ENCODE data around the gene PHF2. TPM values are rescaled to one million over a fixed set of nuclear protein-coding genes. Genes with fewer than 3 reads are reported as not detected.
A peak's percentile ranks its signal among the peaks of the same experiment; 100 is the strongest.

PHF2 gene
- total and polyA plus RNA-seq, 2 of the 8 experiments (the other 6 are each of a cell fraction or from before 2014, with no cell fraction given), result 3.4 to 9.4 TPM

GRCh38 chr9:93668261-93668871, 92.0 kb downstream of the PHF2 start:
- peak in 1 of 2 experiments; percentile 45 for DNase-seq (ENCODE audit: low read depth in 1 of 2, low spot score in 2 of 2)
- H4K5ac ChIP-seq (ENCODE audit: insufficient read length, low read depth, low read length), result no peak overlapping the region
- TF ChIP-seq ZNF274 (IDR thresholded peaks at IDR 0.05; ENCODE audit: borderline replicate concordance, extremely low read depth, low read length) (no peak), SUZ12 (IDR thresholded peaks at IDR 0.05; ENCODE audit: low read length) (no peak), SIN3A (conservative IDR thresholded peaks at IDR 0.05 in 1 of 2, IDR thresholded peaks at IDR 0.05 in 1 of 2; ENCODE audit: low read depth in 1 of 2, low read length in 2 of 2) (no peak), RAD21 (IDR thresholded peaks at IDR 0.05 in 1 of 2, conservative IDR thresholded peaks at IDR 0.05 in 1 of 2; ENCODE audit: low read depth in 2 of 2, low read length in 2 of 2) (peak in 1 of 2 experiments; percentile 25; a peak in 1 of 4 replicates), GABPA (IDR thresholded peaks at IDR 0.05; ENCODE audit: borderline replicate concordance, insufficient read depth, low read length) (no peak), MAX (IDR thresholded peaks at IDR 0.05) (no peak), SP2 (IDR thresholded peaks at IDR 0.05; ENCODE audit: low read length) (no peak)
- TF ChIP-seq, protein P1, sequence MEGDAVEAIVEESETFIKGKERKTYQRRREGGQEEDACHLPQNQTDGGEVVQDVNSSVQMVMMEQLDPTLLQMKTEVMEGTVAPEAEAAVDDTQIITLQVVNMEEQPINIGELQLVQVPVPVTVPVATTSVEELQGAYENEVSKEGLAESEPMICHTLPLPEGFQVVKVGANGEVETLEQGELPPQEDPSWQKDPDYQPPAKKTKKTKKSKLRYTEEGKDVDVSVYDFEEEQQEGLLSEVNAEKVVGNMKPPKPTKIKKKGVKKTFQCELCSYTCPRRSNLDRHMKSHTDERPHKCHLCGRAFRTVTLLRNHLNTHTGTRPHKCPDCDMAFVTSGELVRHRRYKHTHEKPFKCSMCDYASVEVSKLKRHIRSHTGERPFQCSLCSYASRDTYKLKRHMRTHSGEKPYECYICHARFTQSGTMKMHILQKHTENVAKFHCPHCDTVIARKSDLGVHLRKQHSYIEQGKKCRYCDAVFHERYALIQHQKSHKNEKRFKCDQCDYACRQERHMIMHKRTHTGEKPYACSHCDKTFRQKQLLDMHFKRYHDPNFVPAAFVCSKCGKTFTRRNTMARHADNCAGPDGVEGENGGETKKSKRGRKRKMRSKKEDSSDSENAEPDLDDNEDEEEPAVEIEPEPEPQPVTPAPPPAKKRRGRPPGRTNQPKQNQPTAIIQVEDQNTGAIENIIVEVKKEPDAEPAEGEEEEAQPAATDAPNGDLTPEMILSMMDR (IDR thresholded peaks at IDR 0.05; ENCODE audit: control extremely low read depth in 1 of 3, insufficient read depth in 1 of 3, low read depth in 1 of 3, low read length in 3 of 3), result peak in 1 of 3 experiments; percentile 2; a peak in 1 of 4 replicates

More at GRCh38 chr9:93668261-93668871, 92.0 kb downstream of the PHF2 start:
- H2AFZ ChIP-seq (ENCODE audit: low read length), result no peak overlapping the region
- no peak overlapping the region for H3K23ac ChIP-seq (ENCODE audit: insufficient read length)
- no peak overlapping the region for H2AK5ac ChIP-seq (ENCODE audit: low read depth, low read length)
- H2BK5ac ChIP-seq (ENCODE audit: low read depth, low read length), result no peak overlapping the region
- no peak overlapping the region for H2BK12ac ChIP-seq (ENCODE audit: low read depth, low read length)
- H3K79me1 ChIP-seq (ENCODE audit: low read depth, low read length), result no peaks in the 10 kb centered on the region
- no peaks in the 10 kb centered on the region for H3K79me2 ChIP-seq (ENCODE audit: control insufficient read depth in 1 of 2, insufficient read depth in 2 of 2, low read length in 2 of 2)
- H3K27ac ChIP-seq (ENCODE audit: low read depth, low read length), result no peak overlapping the region
- no peak overlapping the region for H3K56ac ChIP-seq (replicated peaks; ENCODE audit: insufficient read length, low read depth, low read length)
- CTCF ChIA-PET (ENCODE audit: partially characterized antibody), result interaction anchor here (0.7 to 1.4 kb wide), 8 partner anchors 10 to 334 kb away, joined by 3 to 4 read pairs (median 3); no protein-coding TSS in a partner anchor
- no peak overlapping the region for H2BK15ac ChIP-seq (ENCODE audit: low read length)
- no peaks in the 10 kb centered on the region; a peak in 1 of 4 replicates for H3K9me3 ChIP-seq (ENCODE audit: insufficient read depth in 2 of 2, low read depth in 1 of 2, low read length in 1 of 2)
- H4K20me1 ChIP-seq (replicated peaks in 1 of 2; ENCODE audit: control insufficient read depth in 1 of 2, insufficient read depth in 2 of 2, low read length in 2 of 2), result peaks cover 0 to 3% of the 10 kb centered on the region in 2 experiments
- H3K4me2 ChIP-seq (ENCODE audit: insufficient read depth in 1 of 2, low read depth in 2 of 2, low read length in 2 of 2), result no peak overlapping the region
- 92% methylated on average over 12 of the region's 12 CpGs; no CpG with 5 or more reads in 1 of the 2 experiments for WGBS, 2 experiments (ENCODE audit: extremely low coverage in 1 of 2, insufficient coverage in 1 of 2, insufficient read length in 1 of 2, insufficient replicate concordance in 2 of 2, low coverage in 1 of 2, low lambda C conversion rate in 2 of 2, missing lambda C conversion rate in 1 of 2)
- peaks cover 2% of the 10 kb centered on the region; the same call in 1 of the 2 replicates for H3K23me2 ChIP-seq (ENCODE audit: low read depth, low read length)
- no peak overlapping the region for H3K9ac ChIP-seq (replicated peaks in 1 of 4; ENCODE audit: extremely low read depth in 1 of 4, low read depth in 3 of 4, low read length in 3 of 4)
- no peak overlapping the region for H4K8ac ChIP-seq (ENCODE audit: extremely low read depth, insufficient read depth, low read length)
- H3K4me3 ChIP-seq (ENCODE audit: extremely low read depth in 1 of 4, insufficient read depth in 2 of 4, low read depth in 3 of 4, low read length in 4 of 4), result no peak overlapping the region
- H4K91ac ChIP-seq (replicated peaks; ENCODE audit: insufficient read length, low read length), result no peak overlapping the region
- no peak overlapping the region for H2BK20ac ChIP-seq (ENCODE audit: low read length)
- H2BK120ac ChIP-seq (replicated peaks; ENCODE audit: low read depth, low read length), result no peak overlapping the region
- H3K4me1 ChIP-seq (replicated peaks in 1 of 4; ENCODE audit: control insufficient read depth in 3 of 4, insufficient read depth in 4 of 4, low read length in 3 of 4), result no peaks in the 10 kb centered on the region; a peak in 3 of 7 replicates
- H3K27me3 ChIP-seq (replicated peaks in 1 of 4; ENCODE audit: control insufficient read depth in 3 of 4, extremely low read depth in 1 of 4, insufficient read depth in 3 of 4, low read length in 3 of 4), result no peaks in the 10 kb centered on the region; a peak in 1 of 7 replicates
- H3K18ac ChIP-seq (ENCODE audit: extremely low read depth, low read length), result no peak overlapping the region
- H3K4ac ChIP-seq (replicated peaks; ENCODE audit: insufficient read length, low read depth, low read length), result no peak overlapping the region
- FAIRE-seq, result no peak
- POLR2A ChIA-PET (ENCODE audit: partially characterized antibody), result interaction anchor here (1.0 to 2.0 kb wide), 3 partner anchors 8 to 10 kb away, joined by 3 to 6 read pairs (median 3); no protein-coding TSS in a partner anchor
- H3K14ac ChIP-seq (ENCODE audit: insufficient read length), result no peak overlapping the region
- H3K36me3 ChIP-seq (ENCODE audit: control insufficient read depth in 2 of 4, insufficient read depth in 4 of 4, low read length in 3 of 4), result peaks cover 0 to 4% (median 0%) of the 10 kb centered on the region in 4 experiments; a peak in 1 of 8 replicates

All from H1 (cell line).